ENCODE data around the gene ADAM19.

Gene ADAM19

DNA sequence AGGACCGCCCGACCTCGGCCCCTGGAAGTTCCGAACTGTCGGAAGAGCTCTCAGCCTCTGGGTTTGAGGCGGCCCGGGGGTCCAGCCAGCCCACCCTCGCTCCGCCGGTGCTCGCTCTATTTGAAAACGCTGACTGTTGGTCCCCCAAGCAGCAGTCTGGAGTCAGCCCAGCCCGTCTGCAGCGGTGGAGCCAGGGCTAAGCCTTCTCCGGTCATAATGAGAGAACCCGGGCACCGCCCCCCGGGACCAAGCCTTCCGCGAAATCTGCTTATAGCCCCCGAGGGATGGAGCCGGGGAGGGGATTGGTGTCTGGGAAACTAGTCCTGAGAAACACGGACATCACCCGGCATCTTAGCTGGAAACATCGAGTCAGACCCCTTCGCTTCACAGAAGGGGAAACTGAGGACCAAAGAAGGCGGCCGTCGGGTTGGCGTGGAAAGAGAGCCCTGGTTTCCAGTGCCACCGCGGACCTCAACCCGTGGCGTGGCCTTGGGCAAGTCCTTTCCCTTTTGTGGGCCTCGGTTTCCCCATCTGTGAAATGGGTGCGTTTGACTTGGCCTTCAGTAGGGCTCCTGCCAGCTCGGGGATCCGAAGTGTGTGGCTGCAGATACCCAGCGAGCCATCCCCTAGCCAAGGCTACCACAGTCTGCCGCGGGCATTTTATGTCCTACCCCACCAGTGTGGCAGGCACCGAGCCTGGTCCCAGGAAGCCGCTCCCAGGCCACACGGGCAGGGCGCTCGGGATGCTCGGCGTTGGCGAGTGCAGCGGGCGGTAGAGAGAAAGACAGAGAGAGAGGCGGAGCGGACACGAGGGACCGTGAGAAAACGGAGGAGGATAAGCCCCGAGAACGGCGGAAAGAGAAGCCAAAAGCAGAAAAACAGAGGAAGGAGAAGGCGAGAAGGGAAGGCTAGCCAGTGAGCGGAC lies 857 bp downstream of the ADAM19 start:
- TF ChIP-seq POLR2A (IDR thresholded peaks at IDR 0.05; ENCODE audit: low read depth, low read length) (no peak), POLR2AphosphoS5 (IDR thresholded peaks at IDR 0.05; ENCODE audit: low read depth, low read length) (no peak), TAF1 (IDR thresholded peaks at IDR 0.05; ENCODE audit: borderline replicate concordance, low read depth, low read length) (no peak)
- peak; percentile 14 for FAIRE-seq
- DNase-seq (ENCODE audit: insufficient read length): peak; percentile 43

GRCh38 chr5:157571357-157571827 lies 4.2 kb downstream of the ADAM19 start:
- peak; percentile 97 for FAIRE-seq
- DNase-seq (ENCODE audit: insufficient read length): peak; percentile 46
- TF ChIP-seq POLR2AphosphoS5 (IDR thresholded peaks at IDR 0.05; ENCODE audit: low read depth, low read length) (peak; percentile 39; the same call in 1 of the 2 replicates), POLR2A (IDR thresholded peaks at IDR 0.05; ENCODE audit: low read depth, low read length) (no peak), TAF1 (IDR thresholded peaks at IDR 0.05; ENCODE audit: borderline replicate concordance, low read depth, low read length) (no peak)

- no peak for FAIRE-seq
- DNase-seq (ENCODE audit: insufficient read length): no peak
- TF ChIP-seq POLR2AphosphoS5 (IDR thresholded peaks at IDR 0.05; ENCODE audit: low read depth, low read length): no peak
- TF ChIP-seq POLR2A (IDR thresholded peaks at IDR 0.05; ENCODE audit: low read depth, low read length): no peak
- no peak for TF ChIP-seq TAF1 (IDR thresholded peaks at IDR 0.05; ENCODE audit: borderline replicate concordance, low read depth, low read length)
Measured at GRCh38 chr5:157570531-157571200, 4.9 kb downstream of the ADAM19 start.

- FAIRE-seq (no peak), DNase-seq (ENCODE audit: insufficient read length) (no peak)
- TF ChIP-seq POLR2A (IDR thresholded peaks at IDR 0.05; ENCODE audit: low read depth, low read length) (no peak), TAF1 (IDR thresholded peaks at IDR 0.05; ENCODE audit: borderline replicate concordance, low read depth, low read length) (no peak)
Measured at GRCh38 chr5:157568720-157569119, 6.9 kb downstream of the ADAM19 start.

- DNase-seq (ENCODE audit: insufficient read length): no peak
- no peak for FAIRE-seq
- TF ChIP-seq POLR2A (IDR thresholded peaks at IDR 0.05; ENCODE audit: low read depth, low read length) (no peak), TAF1 (IDR thresholded peaks at IDR 0.05; ENCODE audit: borderline replicate concordance, low read depth, low read length) (no peak), POLR2AphosphoS5 (IDR thresholded peaks at IDR 0.05; ENCODE audit: low read depth, low read length) (no peak)
Measured at GRCh38 chr5:157568222-157568621, 7.4 kb downstream of the ADAM19 start.

DNA sequence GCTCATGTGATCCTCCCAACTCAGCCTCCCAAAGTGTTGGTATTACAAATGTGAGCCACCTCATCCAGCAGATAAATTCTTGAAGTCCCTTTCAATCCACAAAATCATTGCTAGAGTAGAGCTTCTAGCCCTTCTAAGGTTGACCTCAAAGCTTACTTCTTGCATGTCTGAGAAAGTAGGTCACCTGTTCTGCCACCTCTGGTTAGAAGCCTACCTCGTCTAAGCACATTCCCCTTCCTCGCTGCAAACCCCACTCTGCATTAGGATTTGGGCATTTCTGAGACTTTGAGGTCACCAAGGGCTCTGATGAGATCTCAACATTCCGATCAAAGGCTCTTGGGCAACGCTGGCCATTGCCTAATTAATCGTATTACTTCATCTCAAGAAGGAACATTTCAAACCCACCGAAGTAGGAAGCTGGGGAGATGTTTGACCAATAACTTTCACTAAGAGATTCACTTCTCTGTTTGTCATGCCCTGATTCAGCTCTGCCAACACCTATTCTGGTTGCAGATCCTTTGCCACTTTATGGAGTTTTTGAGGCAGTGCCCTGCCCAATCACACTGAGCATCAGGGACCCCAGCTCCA lies 8.6 kb downstream of the ADAM19 start:
- FAIRE-seq: peak; percentile 46
- no peak for TF ChIP-seq POLR2A (IDR thresholded peaks at IDR 0.05; ENCODE audit: low read depth, low read length)
- TF ChIP-seq POLR2AphosphoS5 (IDR thresholded peaks at IDR 0.05; ENCODE audit: low read depth, low read length): no peak
- TF ChIP-seq TAF1 (IDR thresholded peaks at IDR 0.05; ENCODE audit: borderline replicate concordance, low read depth, low read length): no peak
- no peak for DNase-seq (ENCODE audit: insufficient read length)

DNA sequence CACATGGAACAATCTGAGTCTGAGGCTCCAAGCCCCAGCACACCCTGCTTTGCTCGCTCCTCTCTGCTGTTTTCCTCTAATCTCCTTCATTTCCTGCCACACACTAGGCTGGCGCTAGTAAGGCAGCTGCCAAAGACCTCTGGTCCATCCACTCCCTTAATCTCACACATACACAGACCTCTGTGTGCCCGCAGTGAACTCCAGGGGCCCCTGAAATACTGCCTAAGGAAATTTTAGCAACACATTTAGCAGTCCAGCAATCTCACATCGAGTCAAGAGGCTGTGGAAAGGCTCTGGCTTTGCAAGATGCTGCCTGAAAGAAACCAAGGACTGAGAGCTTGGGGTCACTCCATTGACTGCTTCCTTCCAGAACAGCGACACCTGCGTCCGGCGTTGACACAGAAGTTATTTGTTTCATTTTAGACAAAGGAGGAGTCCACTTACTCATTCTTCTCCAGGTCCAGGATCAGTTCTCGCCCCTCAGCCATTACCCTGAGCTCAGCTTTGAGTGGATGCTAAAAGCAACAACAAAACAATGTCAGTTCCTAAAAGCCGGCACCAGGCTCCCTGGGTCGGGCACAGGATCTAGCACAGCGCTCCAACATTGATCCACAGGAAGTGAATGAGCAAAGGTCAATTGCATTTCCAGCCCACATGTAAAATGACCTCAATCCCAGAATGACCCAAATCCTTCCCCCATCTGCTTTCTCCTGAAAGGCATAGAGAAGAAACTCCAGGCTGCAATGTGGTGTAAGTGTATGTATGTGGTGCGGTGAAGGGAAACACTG lies 11.5 kb downstream of the ADAM19 start:
- DNase-seq (ENCODE audit: insufficient read length): no peak

GRCh38 chr5:157563373-157563928 lies 12.1 kb downstream of the ADAM19 start:
- DNase-seq (ENCODE audit: insufficient read length) (no peak), FAIRE-seq (no peak)
- TF ChIP-seq TAF1 (IDR thresholded peaks at IDR 0.05; ENCODE audit: borderline replicate concordance, low read depth, low read length): no peak
- TF ChIP-seq POLR2AphosphoS5 (IDR thresholded peaks at IDR 0.05; ENCODE audit: low read depth, low read length): no peak
- no peak for TF ChIP-seq POLR2A (IDR thresholded peaks at IDR 0.05; ENCODE audit: low read depth, low read length)

More for the DNA sequence above, 11.5 kb downstream of the ADAM19 start:
- FAIRE-seq: no peak
- TF ChIP-seq TAF1 (IDR thresholded peaks at IDR 0.05; ENCODE audit: borderline replicate concordance, low read depth, low read length) (no peak), POLR2AphosphoS5 (IDR thresholded peaks at IDR 0.05; ENCODE audit: low read depth, low read length) (no peak), POLR2A (IDR thresholded peaks at IDR 0.05; ENCODE audit: low read depth, low read length) (no peak)

GRCh38 chr5:157562111-157562581 lies 13.4 kb downstream of the ADAM19 start:
- FAIRE-seq: no peak
- DNase-seq (ENCODE audit: insufficient read length): no peak
- TF ChIP-seq POLR2A (IDR thresholded peaks at IDR 0.05; ENCODE audit: low read depth, low read length): no peak
- no peak for TF ChIP-seq POLR2AphosphoS5 (IDR thresholded peaks at IDR 0.05; ENCODE audit: low read depth, low read length)
- TF ChIP-seq TAF1 (IDR thresholded peaks at IDR 0.05; ENCODE audit: borderline replicate concordance, low read depth, low read length): no peak

GRCh38 chr5:157561110-157561509 lies 14.5 kb downstream of the ADAM19 start:
- DNase-seq (ENCODE audit: insufficient read length) (no peak), FAIRE-seq (no peak)
- TF ChIP-seq TAF1 (IDR thresholded peaks at IDR 0.05; ENCODE audit: borderline replicate concordance, low read depth, low read length) (no peak), POLR2A (IDR thresholded peaks at IDR 0.05; ENCODE audit: low read depth, low read length) (no peak), POLR2AphosphoS5 (IDR thresholded peaks at IDR 0.05; ENCODE audit: low read depth, low read length) (no peak)

All from GM12892 (cell line).